H1 (cell line): Measurements from ENCODE around the gene TNS1. TPM values are rescaled to one million over a fixed set of nuclear protein-coding genes. Genes with fewer than 3 reads are reported as not detected.

ENCODE experiments used
- HDAC2 ChIP-seq, 2 experiments: fragments of 300-600 bp in 1 of 2; sonication (generic) in 1 of 2; IDR thresholded peaks; 2 replicates each; pipeline ENCODE4 v1.6.1; 2011 to 2012; ENCODE audit warnings: low read depth in 2 of 2, low read length in 2 of 2, mild to moderate bottlenecking in 2 of 2, moderate library complexity in 2 of 2, borderline replicate concordance in 1 of 2, inconsistent platforms in 1 of 2
- NRF1 ChIP-seq: IDR thresholded peaks from 2 replicates; pipeline ENCODE4 v1.6.1; 2011; ENCODE audit warnings: mild to moderate bottlenecking, low read depth, low read length, improper control_type of control experiment
- RAD21 ChIP-seq, 2 experiments: IDR thresholded peaks in 1 of 2; conservative IDR thresholded peaks in 1 of 2; 2 replicates each; pipeline ENCODE4 v1.6.1; 2011; ENCODE audit warnings: low read depth in 2 of 2, low read length in 2 of 2, improper control_type of control experiment in 1 of 2, inconsistent platforms in 1 of 2, mild to moderate bottlenecking in 1 of 2, moderate library complexity in 1 of 2
- SUZ12 ChIP-seq: fragments of 200-600 bp; sonication (generic); IDR thresholded peaks from 2 replicates; pipeline ENCODE4 v1.6.1; 2012; ENCODE audit warnings: mild to moderate bottlenecking, inconsistent platforms, low read length, moderate library complexity, mixed read lengths
- polyA plus RNA-seq, 7 experiments: library from polyadenylated mRNA; depleted of rRNA in 3 of 7; stranded (reverse) in 5 of 7; unstranded in 2 of 7; fragments of >200 nt in 5 of 7; fragments of 200-250 nt in 2 of 7; gene quantifications; 1 replicate in 5 of 7; 2 replicates in 1 of 7; 4 replicates in 1 of 7; pipeline versions ENCODE4 v1.2.1 to v1.2.3, GENCODE V29; 2011 to 2013; ENCODE audit warnings: missing spikeins in 2 of 7, mixed read lengths in 2 of 7
- total RNA-seq: library from RNA; stranded (reverse); fragmentation: NEBNext Ultra II Directional; extraction: Animal tissue kit (Norgen Biotek cat#: 25700); gene quantifications from 2 replicates; pipeline ENCODE4 v1.2.1, GENCODE V29; 2021

TNS1 gene
- total and polyA plus RNA-seq, 2 of the 8 experiments (the other 6 are each of a cell fraction or from before 2014, with no cell fraction given): 1.5 to 5.1 TPM

- no peak for TF ChIP-seq SUZ12
- no peak for TF ChIP-seq HDAC2 (IDR thresholded peaks at IDR 0.05; ENCODE audit: borderline replicate concordance in 1 of 2, low read depth in 2 of 2, low read length in 2 of 2)
- TF ChIP-seq NRF1: no peak
- TF ChIP-seq RAD21 (IDR thresholded peaks at IDR 0.05 in 1 of 2, conservative IDR thresholded peaks at IDR 0.05 in 1 of 2; ENCODE audit: low read depth in 2 of 2, low read length in 2 of 2): no peak
- TF ChIP-seq, all 59 proteins: peak for 0
Observed at GRCh38 chr2:217795067-217795466, 207.7 kb downstream of the TNS1 start (continued).
